MM.1S (cell line): ENCODE results near the gene DOCK4.

ENCODE experiments used
- DNase-seq: peaks from one replicate; pipeline ENCODE4 v3.0.0-alpha.2; 2015
- H2AFZ ChIP-seq: fragments of 300-600 bp; sonication (generic); 2 replicates; pipeline ENCODE4 v1.6.0; 2016; ENCODE audit warnings: antibody characterized with exemption, low read length
- H3F3A ChIP-seq: fragments of 300-600 bp; sonication (generic); 2 replicates; pipeline ENCODE4 v1.6.1; 2016; ENCODE audit warnings: mild to moderate bottlenecking, antibody characterized with exemption, low read length, moderate library complexity, mixed read lengths; ENCODE audit not compliant: insufficient read depth
- H3K27ac ChIP-seq: fragments of 300-600 bp; sonication (generic); 2 replicates; pipeline ENCODE4 v1.5.1; 2016; ENCODE audit warnings: mild to moderate bottlenecking, low read length
- H3K27me3 ChIP-seq: fragments of 300-600 bp; sonication (generic); replicated peaks from 2 replicates; pipeline ENCODE4 v1.6.0; 2016; ENCODE audit warnings: low read length; ENCODE audit not compliant: insufficient read depth
- H3K36me3 ChIP-seq: fragments of 300-600 bp; sonication (generic); replicated peaks from 2 replicates; pipeline ENCODE4 v1.6.1; 2016; ENCODE audit warnings: mild to moderate bottlenecking, low read length, mixed read lengths; ENCODE audit not compliant: insufficient read depth
- H3K4me1 ChIP-seq: fragments of 300-600 bp; sonication (generic); 2 replicates; pipeline ENCODE4 v1.6.1; 2016; ENCODE audit warnings: low read length, mixed read lengths
- H3K4me2 ChIP-seq: fragments of 300-600 bp; sonication (generic); 2 replicates; pipeline ENCODE4 v1.6.0; 2016; ENCODE audit warnings: low read depth, low read length
- H3K4me3 ChIP-seq: fragments of 300-600 bp; sonication (generic); 2 replicates; pipeline ENCODE4 v1.5.1; 2016; ENCODE audit warnings: low read length, mixed read lengths
- H3K79me2 ChIP-seq: fragments of 300-600 bp; sonication (generic); 2 replicates; pipeline ENCODE4 v1.6.1; 2016; ENCODE audit warnings: mixed run types, low read length, mixed read lengths
- H3K9ac ChIP-seq: fragments of 300-600 bp; sonication (generic); 2 replicates; pipeline ENCODE4 v1.6.1; 2016; ENCODE audit warnings: low read length, mixed read lengths
- H3K9me2 ChIP-seq: fragments of 300-600 bp; sonication (generic); replicated peaks from 2 replicates; pipeline ENCODE4 v1.6.1; 2016; ENCODE audit warnings: mild to moderate bottlenecking, low read length, mixed read lengths; ENCODE audit not compliant: insufficient read depth
- H3K9me3 ChIP-seq: fragments of 300-600 bp; sonication (generic); replicated peaks from 2 replicates; pipeline ENCODE4 v1.6.1; 2016; ENCODE audit warnings: mild to moderate bottlenecking, low read length, mixed read lengths; ENCODE audit not compliant: insufficient read depth
- H4K20me1 ChIP-seq: fragments of 300-600 bp; sonication (generic); 2 replicates; pipeline ENCODE4 v1.6.1; 2016; ENCODE audit warnings: mild to moderate bottlenecking, low read length, moderate library complexity, mixed read lengths; ENCODE audit not compliant: insufficient read depth
- EZH2 ChIP-seq: fragments of 300-600 bp; sonication (generic); optimal IDR thresholded peaks from 2 replicates; pipeline ENCODE3; 2017; ENCODE audit warnings: low read depth, mild to moderate bottlenecking, antibody characterized with exemption, low read length, mixed read lengths
- EZH2phosphoT487 ChIP-seq: fragments of 300-600 bp; sonication (generic); IDR thresholded peaks from 2 replicates; pipeline ENCODE4 v1.6.1; 2018; ENCODE audit warnings: antibody characterized with exemption, low read length
- TF ChIP-seq, protein P1 (sequence below): fragments of 300-600 bp; sonication (generic); IDR thresholded peaks from 2 replicates; pipeline ENCODE4 v1.5.1; 2016; ENCODE audit warnings: antibody characterized with exemption, low read length, mixed read lengths

Gene DOCK4

DNA sequence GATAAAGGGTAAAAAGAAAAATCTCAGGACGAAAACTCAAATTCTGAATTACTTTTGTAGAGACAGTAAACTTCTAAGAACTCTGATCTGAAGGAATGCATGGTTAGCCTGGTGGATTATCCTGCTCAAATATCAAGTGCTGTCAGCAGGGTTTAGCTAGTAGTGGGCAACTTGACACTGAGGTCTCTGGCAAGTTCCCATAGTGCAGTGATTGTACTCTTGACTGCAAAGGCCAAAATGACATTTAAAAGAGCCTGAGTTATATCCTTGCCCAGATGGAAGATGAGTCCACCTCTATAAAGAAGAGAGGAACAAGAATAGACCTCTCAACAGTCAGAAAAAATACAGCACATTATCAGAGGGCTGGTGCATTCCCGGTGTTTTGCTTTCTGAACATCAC, 339.4 kb downstream of the DOCK4 start:
- Histone ChIP-seq H4K20me1 (no peaks in the 10 kb centered on the region), H3K27me3 (no peaks in the 10 kb centered on the region), H3K9me2 (no peaks in the 10 kb centered on the region), H3K4me3 (no peak overlapping the region), H3K27ac (no peak overlapping the region), H3K79me2 (no peaks in the 10 kb centered on the region), H3K9ac (no peak overlapping the region), H3K4me2 (no peak overlapping the region), H3K9me3 (no peaks in the 10 kb centered on the region), H3K36me3 (no peaks in the 10 kb centered on the region), H3K4me1 (no peaks in the 10 kb centered on the region), H3F3A (no peaks in the 10 kb centered on the region), H2AFZ (no peak overlapping the region)
- no peak for DNase-seq
- TF ChIP-seq EZH2phosphoT487 (no peak), EZH2 (no peak)

DNA sequence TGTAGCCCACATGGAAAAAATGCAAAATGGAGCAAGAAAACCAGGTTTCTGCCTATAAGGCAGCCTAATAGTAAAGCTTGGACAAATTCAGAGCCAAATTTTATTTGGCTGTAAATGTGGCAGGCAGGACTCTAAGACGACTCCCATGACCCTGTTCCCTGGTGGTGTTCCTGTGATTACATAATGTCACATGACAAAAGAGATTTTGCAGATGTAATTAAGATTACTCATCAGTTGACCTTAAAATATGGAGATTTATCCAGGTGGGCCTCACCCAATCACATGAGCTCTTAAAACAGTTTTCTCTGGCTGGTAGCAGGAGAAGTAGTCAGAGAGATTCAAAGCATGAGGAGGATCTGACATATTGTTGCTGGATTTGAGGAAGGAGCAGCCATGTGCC, 340.8 kb downstream of the DOCK4 start:
- H3K4me2 ChIP-seq: no peak overlapping the region
- no peaks in the 10 kb centered on the region for H3K9me2 ChIP-seq

DNA sequence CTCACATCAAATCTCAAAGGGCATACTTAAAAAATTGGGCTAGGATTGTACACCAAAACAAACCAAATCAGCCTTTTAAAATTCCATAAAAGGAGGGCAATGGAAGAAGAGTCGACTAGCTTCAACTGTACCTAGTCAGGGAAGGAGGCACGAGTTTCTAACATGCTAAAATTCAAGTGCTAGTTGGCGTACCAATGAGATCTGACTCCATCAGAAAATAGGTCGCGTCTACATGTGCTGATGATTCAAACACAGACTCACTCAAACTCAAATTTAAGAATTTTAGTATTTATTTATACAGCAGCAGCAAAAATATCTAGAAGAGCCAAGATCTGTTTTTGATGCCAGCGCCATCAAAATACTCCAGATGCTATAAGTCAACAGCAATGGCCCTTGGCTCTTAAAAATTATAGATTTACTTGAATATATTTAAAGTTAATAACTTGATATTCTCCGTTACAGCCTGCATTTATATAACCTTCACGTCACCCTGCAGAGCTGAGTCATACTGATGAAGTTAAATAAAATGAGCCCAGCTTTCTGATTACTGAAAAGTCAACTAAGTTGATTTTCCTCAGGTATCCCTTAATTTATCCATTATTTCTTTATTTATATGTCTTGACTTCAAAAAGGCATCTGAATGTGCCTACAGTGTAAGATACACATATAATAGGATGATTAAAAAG, 341.8 kb downstream of the DOCK4 start:
- H2AFZ ChIP-seq: no peak overlapping the region
- no peaks in the 10 kb centered on the region for H3K9me2 ChIP-seq
- H4K20me1 ChIP-seq: no peaks in the 10 kb centered on the region
- DNase-seq: no peak
- no peaks in the 10 kb centered on the region for H3K27me3 ChIP-seq
- H3K4me2 ChIP-seq: no peak overlapping the region
- no peak for TF ChIP-seq EZH2
- TF ChIP-seq, protein P1, sequence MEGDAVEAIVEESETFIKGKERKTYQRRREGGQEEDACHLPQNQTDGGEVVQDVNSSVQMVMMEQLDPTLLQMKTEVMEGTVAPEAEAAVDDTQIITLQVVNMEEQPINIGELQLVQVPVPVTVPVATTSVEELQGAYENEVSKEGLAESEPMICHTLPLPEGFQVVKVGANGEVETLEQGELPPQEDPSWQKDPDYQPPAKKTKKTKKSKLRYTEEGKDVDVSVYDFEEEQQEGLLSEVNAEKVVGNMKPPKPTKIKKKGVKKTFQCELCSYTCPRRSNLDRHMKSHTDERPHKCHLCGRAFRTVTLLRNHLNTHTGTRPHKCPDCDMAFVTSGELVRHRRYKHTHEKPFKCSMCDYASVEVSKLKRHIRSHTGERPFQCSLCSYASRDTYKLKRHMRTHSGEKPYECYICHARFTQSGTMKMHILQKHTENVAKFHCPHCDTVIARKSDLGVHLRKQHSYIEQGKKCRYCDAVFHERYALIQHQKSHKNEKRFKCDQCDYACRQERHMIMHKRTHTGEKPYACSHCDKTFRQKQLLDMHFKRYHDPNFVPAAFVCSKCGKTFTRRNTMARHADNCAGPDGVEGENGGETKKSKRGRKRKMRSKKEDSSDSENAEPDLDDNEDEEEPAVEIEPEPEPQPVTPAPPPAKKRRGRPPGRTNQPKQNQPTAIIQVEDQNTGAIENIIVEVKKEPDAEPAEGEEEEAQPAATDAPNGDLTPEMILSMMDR: no peak
- H3K36me3 ChIP-seq: no peaks in the 10 kb centered on the region
- no peak overlapping the region for H3K9ac ChIP-seq
- no peak overlapping the region for H3K27ac ChIP-seq
- H3K9me3 ChIP-seq: no peaks in the 10 kb centered on the region
- H3K4me1 ChIP-seq: no peaks in the 10 kb centered on the region
- H3F3A ChIP-seq: no peaks in the 10 kb centered on the region
- H3K4me3 ChIP-seq: no peak overlapping the region
- no peaks in the 10 kb centered on the region for H3K79me2 ChIP-seq

More for the DNA sequence above, 340.8 kb downstream of the DOCK4 start:
- Histone ChIP-seq H3K4me1 (no peaks in the 10 kb centered on the region), H3K9ac (no peak overlapping the region), H3K9me3 (no peaks in the 10 kb centered on the region), H3K27ac (no peak overlapping the region), H2AFZ (no peak overlapping the region), H3K4me3 (no peak overlapping the region), H3K27me3 (no peaks in the 10 kb centered on the region), H4K20me1 (no peaks in the 10 kb centered on the region), H3K79me2 (no peaks in the 10 kb centered on the region), H3F3A (no peaks in the 10 kb centered on the region), H3K36me3 (no peaks in the 10 kb centered on the region)
- DNase-seq: no peak
- TF ChIP-seq EZH2 (no peak), EZH2phosphoT487 (no peak)
- TF ChIP-seq, protein P1: no peak

DNA sequence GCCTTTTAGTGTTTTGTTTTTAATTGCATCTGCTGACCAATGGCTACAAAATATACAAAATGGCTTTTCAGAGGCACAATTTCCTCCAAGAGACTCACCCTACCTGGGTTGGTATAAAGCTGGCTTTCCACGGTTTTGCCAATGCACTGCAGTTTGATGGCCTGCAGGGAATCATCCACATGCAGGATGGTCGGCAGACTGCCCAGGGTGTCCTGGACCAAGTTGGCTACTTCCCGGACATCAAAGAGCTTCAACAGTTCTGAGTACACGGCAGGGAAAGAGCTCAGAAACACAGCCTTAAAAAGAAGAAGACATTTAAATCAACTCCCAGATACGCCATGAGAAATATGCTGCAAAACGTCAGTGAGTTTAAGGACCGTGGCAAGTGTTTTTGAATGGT, 342.9 kb downstream of the DOCK4 start:
- H3K4me2 ChIP-seq: no peak overlapping the region
- TF ChIP-seq, protein P1: no peak
- H3K9ac ChIP-seq: no peak overlapping the region
- H3K4me3 ChIP-seq: no peak overlapping the region
- DNase-seq: no peak
- no peak overlapping the region for H3K27ac ChIP-seq
- no peaks in the 10 kb centered on the region for H3K27me3 ChIP-seq
- no peaks in the 10 kb centered on the region for H4K20me1 ChIP-seq
- H3K9me2 ChIP-seq: no peaks in the 10 kb centered on the region
- no peaks in the 10 kb centered on the region for H3K9me3 ChIP-seq
- no peaks in the 10 kb centered on the region for H3F3A ChIP-seq
- H3K79me2 ChIP-seq: no peaks in the 10 kb centered on the region
- no peak overlapping the region for H2AFZ ChIP-seq
- H3K4me1 ChIP-seq: no peaks in the 10 kb centered on the region
- no peaks in the 10 kb centered on the region for H3K36me3 ChIP-seq
